Smooth muscle cell (in vitro differentiated cells): ENCODE data around the gene PDGFA. TPM values are rescaled to one million over a fixed set of nuclear protein-coding genes. Genes with fewer than 3 reads are reported as not detected.

Experiments
- DNase-seq: peaks from one replicate; lab custom pipeline; 2025; ENCODE audit not compliant: unreplicated experiment; lab: John Stamatoyannopoulos, UW
- H2AFZ ChIP-seq: fragments of 200-600 bp; sonication (generic); 2 replicates; pipeline ENCODE4 v1.6.0; 2016; ENCODE audit warnings: antibody characterized with exemption, low read depth, mild to moderate bottlenecking
- H3F3A ChIP-seq: fragments of 200-600 bp; sonication (generic); 2 replicates; pipeline ENCODE4 v1.6.0; 2017; ENCODE audit warnings: antibody characterized with exemption, low read depth
- H3K27ac ChIP-seq: fragments of 200-600 bp; sonication (generic); 2 replicates; pipeline ENCODE4 v1.5.1; 2016; ENCODE audit warnings: low read depth, mild to moderate bottlenecking
- H3K27me3 ChIP-seq: fragments of 200-600 bp; sonication (generic); 2 replicates; pipeline ENCODE4 v1.6.1; 2016; ENCODE audit warnings: low read depth, mild to moderate bottlenecking
- H3K36me3 ChIP-seq: fragments of 200-600 bp; sonication (generic); 2 replicates; pipeline ENCODE4 v1.5.1; 2016; ENCODE audit warnings: low read depth
- H3K4me1 ChIP-seq: fragments of 200-600 bp; sonication (generic); 2 replicates; pipeline ENCODE4 v1.5.1; 2016; ENCODE audit warnings: low read depth
- H3K4me2 ChIP-seq: fragments of 200-600 bp; sonication (generic); 2 replicates; pipeline ENCODE4 v1.6.0; 2016; ENCODE audit warnings: mild to moderate bottlenecking
- H3K4me3 ChIP-seq: fragments of 200-600 bp; sonication (generic); 2 replicates; pipeline ENCODE4 v1.5.1; 2016; ENCODE audit warnings: mild to moderate bottlenecking
- H3K79me2 ChIP-seq: fragments of 200-600 bp; sonication (generic); 2 replicates; pipeline ENCODE4 v1.6.0; 2016; ENCODE audit warnings: low read depth, mild to moderate bottlenecking
- H3K9ac ChIP-seq: fragments of 200-600 bp; sonication (generic); 2 replicates; pipeline ENCODE4 v1.6.0; 2016; ENCODE audit warnings: low read depth
- H3K9me3 ChIP-seq: fragments of 200-600 bp; sonication (generic); replicated peaks from 2 replicates; pipeline ENCODE4 v1.5.1; 2016; ENCODE audit warnings: low read depth
- H4K20me1 ChIP-seq: fragments of 200-600 bp; sonication (generic); 2 replicates; pipeline ENCODE4 v1.6.0; 2016; ENCODE audit warnings: low read depth
- CTCF ChIP-seq: fragments of 200-600 bp; sonication (generic); IDR thresholded peaks from 2 replicates; pipeline ENCODE4 v1.5.1; 2017; ENCODE audit warnings: borderline replicate concordance, mild to moderate bottlenecking, antibody characterized with exemption; ENCODE audit not compliant: insufficient read depth, poor library complexity, severe bottlenecking
- WGBS: methylation state at CpG from one replicate; pipeline ENCODE4 v1.1.7; 2016; ENCODE audit warnings: low lambda C conversion rate; 5-methylcytosine and 5-hydroxymethylcytosine counted together
- polyA plus RNA-seq: library from polyadenylated mRNA; unstranded; fragments of >200 nt; fragmentation: Nextera tagmentation; extraction: Ambion mirVana; gene quantifications from 2 replicates; pipeline ENCODE4 v1.2.1, GENCODE V29; 2016
- total RNA-seq: library from RNA; depleted of rRNA; stranded (reverse); fragments of >200 nt; gene quantifications from 2 replicates; pipeline ENCODE4 v1.2.3, GENCODE V29; 2014

Gene PDGFA
- total and polyA plus RNA-seq, 2 experiments from 2014 or later: 32.0 to 68.1 TPM

- Histone ChIP-seq H4K20me1 (no peaks in the 10 kb centered on the region), H2AFZ (no peak overlapping the region), H3K27me3 (no peaks in the 10 kb centered on the region), H3K4me2 (no peak overlapping the region), H3F3A (no peaks in the 10 kb centered on the region), H3K79me2 (no peaks in the 10 kb centered on the region), H3K9ac (no peak overlapping the region), H3K4me3 (no peak overlapping the region), H3K27ac (no peak overlapping the region), H3K4me1 (no peaks in the 10 kb centered on the region), H3K36me3 (no peaks in the 10 kb centered on the region), H3K9me3 (no peaks in the 10 kb centered on the region)
- TF ChIP-seq CTCF: no peak
- 100% methylated on average over 1 of the region's 1 CpG for WGBS
- DNase-seq: no peak
Measured at GRCh38 chr7:566100-566499, 46.5 kb upstream of the PDGFA start.

- DNase-seq: no peak
- Histone ChIP-seq H3K27me3 (no peaks in the 10 kb centered on the region), H3K4me3 (no peak overlapping the region), H3F3A (no peaks in the 10 kb centered on the region), H3K4me1 (no peaks in the 10 kb centered on the region), H4K20me1 (no peaks in the 10 kb centered on the region), H3K27ac (no peak overlapping the region), H3K9me3 (no peaks in the 10 kb centered on the region), H2AFZ (no peak overlapping the region), H3K79me2 (no peaks in the 10 kb centered on the region), H3K36me3 (no peaks in the 10 kb centered on the region), H3K9ac (no peak overlapping the region), H3K4me2 (no peak overlapping the region)
- 91% methylated on average over 26 of the region's 26 CpGs for WGBS
- TF ChIP-seq CTCF: no peak
Measured at GRCh38 chr7:564176-564865, 44.7 kb upstream of the PDGFA start.

- H3K36me3 ChIP-seq: no peaks in the 10 kb centered on the region
- H3K27ac ChIP-seq: no peak overlapping the region
- H3K27me3 ChIP-seq: no peaks in the 10 kb centered on the region
- DNase-seq: no peak
- no peak overlapping the region for H3K9ac ChIP-seq
- no peaks in the 10 kb centered on the region for H3K4me1 ChIP-seq
- H4K20me1 ChIP-seq: no peaks in the 10 kb centered on the region
- H3K9me3 ChIP-seq: no peaks in the 10 kb centered on the region
- no peak for TF ChIP-seq CTCF
- H3F3A ChIP-seq: no peaks in the 10 kb centered on the region
- H3K79me2 ChIP-seq: no peaks in the 10 kb centered on the region
- 93% methylated on average over 11 of the region's 11 CpGs for WGBS
- H3K4me3 ChIP-seq: no peak overlapping the region
- H3K4me2 ChIP-seq: no peak overlapping the region
- H2AFZ ChIP-seq: no peak overlapping the region
Measured at GRCh38 chr7:563629-564170, 44.1 kb upstream of the PDGFA start.
